Measurements from ENCODE around the gene TEX29. TPM values are rescaled to one million over a fixed set of nuclear protein-coding genes. Genes with fewer than 3 reads are reported as not detected.

Gene TEX29
- total RNA-seq, 1 experiment from 2014 or later: not detected

GRCh38 chr13:111317571-111318345 is 2.7 kb upstream of the TEX29 start:
- POLR2A ChIA-PET: no interaction called here
- H3K9me3 ChIP-seq (ENCODE audit: control insufficient read depth, insufficient read depth, low read depth, low read length): no peaks in the 10 kb centered on the region

DNA sequence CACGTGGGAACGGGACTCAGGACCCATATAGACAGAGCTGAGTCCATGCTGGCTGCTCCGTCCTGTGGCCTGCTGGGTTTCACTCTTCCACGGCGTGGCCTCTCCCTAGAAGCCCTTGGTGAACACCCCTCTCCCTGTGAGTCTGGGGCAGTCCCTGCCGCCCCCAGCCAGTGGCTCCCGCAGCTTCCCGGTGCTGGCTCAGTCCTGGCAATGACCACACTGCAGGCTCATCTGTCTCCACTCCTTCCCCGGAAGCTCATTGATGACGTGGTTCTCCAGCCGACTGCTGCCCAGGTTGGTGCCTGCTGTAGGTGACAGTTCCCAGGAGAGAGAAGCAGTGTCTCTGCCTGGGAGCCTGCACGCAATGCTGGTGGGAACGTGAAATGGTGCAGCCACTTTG is 2.1 kb upstream of the TEX29 start:
- no peaks in the 10 kb centered on the region for H3K27me3 ChIP-seq (ENCODE audit: control insufficient read depth, insufficient read depth, low read length)
- no peak overlapping the region for H3K4me3 ChIP-seq (ENCODE audit: low read depth in 2 of 2, low read length in 2 of 2)
- ChIA-PET POLR2A (no interaction called here), CTCF (no interaction called here)
- ATAC-seq (no peak), DNase-seq (ENCODE audit: low read depth, low spot score) (no peak)
- TF ChIP-seq TCF7L2 (IDR thresholded peaks at IDR 0.05; ENCODE audit: low read depth, low read length): no peak
- TF ChIP-seq, protein P1, sequence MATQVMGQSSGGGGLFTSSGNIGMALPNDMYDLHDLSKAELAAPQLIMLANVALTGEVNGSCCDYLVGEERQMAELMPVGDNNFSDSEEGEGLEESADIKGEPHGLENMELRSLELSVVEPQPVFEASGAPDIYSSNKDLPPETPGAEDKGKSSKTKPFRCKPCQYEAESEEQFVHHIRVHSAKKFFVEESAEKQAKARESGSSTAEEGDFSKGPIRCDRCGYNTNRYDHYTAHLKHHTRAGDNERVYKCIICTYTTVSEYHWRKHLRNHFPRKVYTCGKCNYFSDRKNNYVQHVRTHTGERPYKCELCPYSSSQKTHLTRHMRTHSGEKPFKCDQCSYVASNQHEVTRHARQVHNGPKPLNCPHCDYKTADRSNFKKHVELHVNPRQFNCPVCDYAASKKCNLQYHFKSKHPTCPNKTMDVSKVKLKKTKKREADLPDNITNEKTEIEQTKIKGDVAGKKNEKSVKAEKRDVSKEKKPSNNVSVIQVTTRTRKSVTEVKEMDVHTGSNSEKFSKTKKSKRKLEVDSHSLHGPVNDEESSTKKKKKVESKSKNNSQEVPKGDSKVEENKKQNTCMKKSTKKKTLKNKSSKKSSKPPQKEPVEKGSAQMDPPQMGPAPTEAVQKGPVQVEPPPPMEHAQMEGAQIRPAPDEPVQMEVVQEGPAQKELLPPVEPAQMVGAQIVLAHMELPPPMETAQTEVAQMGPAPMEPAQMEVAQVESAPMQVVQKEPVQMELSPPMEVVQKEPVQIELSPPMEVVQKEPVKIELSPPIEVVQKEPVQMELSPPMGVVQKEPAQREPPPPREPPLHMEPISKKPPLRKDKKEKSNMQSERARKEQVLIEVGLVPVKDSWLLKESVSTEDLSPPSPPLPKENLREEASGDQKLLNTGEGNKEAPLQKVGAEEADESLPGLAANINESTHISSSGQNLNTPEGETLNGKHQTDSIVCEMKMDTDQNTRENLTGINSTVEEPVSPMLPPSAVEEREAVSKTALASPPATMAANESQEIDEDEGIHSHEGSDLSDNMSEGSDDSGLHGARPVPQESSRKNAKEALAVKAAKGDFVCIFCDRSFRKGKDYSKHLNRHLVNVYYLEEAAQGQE (IDR thresholded peaks at IDR 0.05; ENCODE audit: insufficient read depth in 1 of 2, low read depth in 2 of 2, low read length in 1 of 2): no peak
- no peak for TF ChIP-seq SIN3A (IDR thresholded peaks at IDR 0.05; ENCODE audit: borderline replicate concordance, insufficient read depth, low read depth, low read length)
- TF ChIP-seq, protein P2, sequence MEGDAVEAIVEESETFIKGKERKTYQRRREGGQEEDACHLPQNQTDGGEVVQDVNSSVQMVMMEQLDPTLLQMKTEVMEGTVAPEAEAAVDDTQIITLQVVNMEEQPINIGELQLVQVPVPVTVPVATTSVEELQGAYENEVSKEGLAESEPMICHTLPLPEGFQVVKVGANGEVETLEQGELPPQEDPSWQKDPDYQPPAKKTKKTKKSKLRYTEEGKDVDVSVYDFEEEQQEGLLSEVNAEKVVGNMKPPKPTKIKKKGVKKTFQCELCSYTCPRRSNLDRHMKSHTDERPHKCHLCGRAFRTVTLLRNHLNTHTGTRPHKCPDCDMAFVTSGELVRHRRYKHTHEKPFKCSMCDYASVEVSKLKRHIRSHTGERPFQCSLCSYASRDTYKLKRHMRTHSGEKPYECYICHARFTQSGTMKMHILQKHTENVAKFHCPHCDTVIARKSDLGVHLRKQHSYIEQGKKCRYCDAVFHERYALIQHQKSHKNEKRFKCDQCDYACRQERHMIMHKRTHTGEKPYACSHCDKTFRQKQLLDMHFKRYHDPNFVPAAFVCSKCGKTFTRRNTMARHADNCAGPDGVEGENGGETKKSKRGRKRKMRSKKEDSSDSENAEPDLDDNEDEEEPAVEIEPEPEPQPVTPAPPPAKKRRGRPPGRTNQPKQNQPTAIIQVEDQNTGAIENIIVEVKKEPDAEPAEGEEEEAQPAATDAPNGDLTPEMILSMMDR (IDR thresholded peaks at IDR 0.05): no peak
- TF ChIP-seq POLR2AphosphoS5 (IDR thresholded peaks at IDR 0.05; ENCODE audit: low read depth, low read length): no peak
- BruUV-seq (replicated peaks): no TSS peak
- no peaks in the 10 kb centered on the region for H3K36me3 ChIP-seq (ENCODE audit: control insufficient read depth, insufficient read depth, low read length)
- H3K4me1 ChIP-seq (ENCODE audit: control insufficient read depth, insufficient read depth, low read length): no peaks in the 10 kb centered on the region
- intact Hi-C loops (cut with micrococcal nuclease; ENCODE audit: unreplicated experiment) (no loop called here), in situ Hi-C loops (cut with HindIII; ENCODE audit: low pct_unique_long_range_greater_than_20kb, low sequenced_read_pairs) (no loop called here)
- no peaks in the 10 kb centered on the region for H3K9me3 ChIP-seq (ENCODE audit: control insufficient read depth, insufficient read depth, low read depth, low read length)
- no peak overlapping the region for H3K27ac ChIP-seq (ENCODE audit: low read length)

More at GRCh38 chr13:111317571-111318345, 2.7 kb upstream of the TEX29 start:
- Histone ChIP-seq H3K4me3 (ENCODE audit: low read depth in 2 of 2, low read length in 2 of 2) (no peak overlapping the region), H3K36me3 (ENCODE audit: control insufficient read depth, insufficient read depth, low read length) (no peaks in the 10 kb centered on the region), H3K4me1 (ENCODE audit: control insufficient read depth, insufficient read depth, low read length) (no peaks in the 10 kb centered on the region), H3K27me3 (ENCODE audit: control insufficient read depth, insufficient read depth, low read length) (no peaks in the 10 kb centered on the region), H3K27ac (ENCODE audit: low read length) (no peak overlapping the region)
- no peak for ATAC-seq
- CTCF ChIA-PET: no interaction called here
- no peak for DNase-seq (ENCODE audit: low read depth, low spot score)
- TF ChIP-seq, protein P2 (IDR thresholded peaks at IDR 0.05): no peak
- TF ChIP-seq SIN3A (IDR thresholded peaks at IDR 0.05; ENCODE audit: borderline replicate concordance, insufficient read depth, low read depth, low read length): no peak
- in situ Hi-C loops (cut with HindIII; ENCODE audit: low pct_unique_long_range_greater_than_20kb, low sequenced_read_pairs) (no loop called here), intact Hi-C loops (cut with micrococcal nuclease; ENCODE audit: unreplicated experiment) (no loop called here)
- BruUV-seq (replicated peaks): no TSS peak
